PC-9 (cell line): ENCODE results near the gene HK3. TPM values are rescaled to one million over a fixed set of nuclear protein-coding genes. Genes with fewer than 3 reads are reported as not detected.

Experiments used
- BruUV-seq: library from RNA; stranded (reverse); fragments of 400-500 nt; replicated peaks from 2 replicates; lab custom pipeline; 2021; lab: Mats Ljungman, UMichigan
- CTCF ChIA-PET: fragments of 300-600 bp; sonication (Branson Sonifier 250); formaldehyde crosslinking; loops from one replicate; lab custom pipeline; 2022; ENCODE audit warnings: antibody characterized with exemption; lab: Charles Lee
- POLR2A ChIA-PET: fragments of 300-600 bp; sonication (Branson Sonifier 250); formaldehyde crosslinking; loops from one replicate; lab custom pipeline; 2022; ENCODE audit warnings: antibody characterized with exemption; ENCODE audit not compliant: unreplicated experiment; lab: Charles Lee
- DNase-seq, 2 experiments: peaks; one replicate each; pipeline versions ENCODE4 v3.0.0 to v3.0.0-alpha.2; 2015 to 2022; ENCODE audit warnings: mixed read lengths in 1 of 2
- H2AFZ ChIP-seq: fragments of 200-600 bp; sonication (generic); 2 replicates; pipeline ENCODE4 v1.8.1; 2017; ENCODE audit warnings: antibody characterized with exemption
- H3F3A ChIP-seq: fragments of 200-600 bp; sonication (generic); 2 replicates; pipeline ENCODE4 v1.8.1; 2017; ENCODE audit warnings: antibody characterized with exemption, mild to moderate bottlenecking, low read depth; ENCODE audit not compliant: insufficient read depth
- H3K27ac ChIP-seq: fragments of 200-600 bp; sonication (generic); 2 replicates; pipeline ENCODE4 v1.6.1; 2016; ENCODE audit warnings: mixed run types
- H3K27me3 ChIP-seq: fragments of 200-600 bp; sonication (generic); 2 replicates; pipeline ENCODE4 v1.6.1; 2016; ENCODE audit warnings: low read depth, mixed run types; ENCODE audit not compliant: insufficient read depth
- H3K36me3 ChIP-seq: fragments of 200-600 bp; sonication (generic); 2 replicates; pipeline ENCODE4 v1.6.1; 2016; ENCODE audit warnings: low read depth, mixed run types
- H3K4me1 ChIP-seq: fragments of 200-600 bp; sonication (generic); replicated peaks from 2 replicates; pipeline ENCODE4 v1.6.1; 2016; ENCODE audit warnings: mixed run types; ENCODE audit not compliant: insufficient read depth
- H3K4me2 ChIP-seq: fragments of 200-600 bp; sonication (generic); 2 replicates; pipeline ENCODE4 v1.6.1; 2017; ENCODE audit warnings: mixed run types
- H3K4me3 ChIP-seq: fragments of 200-600 bp; sonication (generic); 2 replicates; pipeline ENCODE4 v1.6.1; 2016; ENCODE audit warnings: mixed run types
- H3K79me2 ChIP-seq: fragments of 200-600 bp; sonication (generic); 2 replicates; pipeline ENCODE4 v1.6.1; 2017; ENCODE audit warnings: low read depth, mixed run types
- H3K9me2 ChIP-seq: fragments of 200-600 bp; sonication (generic); 2 replicates; pipeline ENCODE4 v1.8.1; 2017; ENCODE audit warnings: mild to moderate bottlenecking; ENCODE audit not compliant: insufficient read depth
- H3K9me3 ChIP-seq: fragments of 200-600 bp; sonication (generic); 2 replicates; pipeline ENCODE4 v1.8.1; 2016; ENCODE audit warnings: low read depth; ENCODE audit not compliant: insufficient read depth
- H4K20me1 ChIP-seq: fragments of 200-600 bp; sonication (generic); 2 replicates; pipeline ENCODE4 v1.8.1; 2017; ENCODE audit not compliant: insufficient read depth
- EZH2 ChIP-seq: fragments of 200-600 bp; sonication (generic); IDR thresholded peaks from 2 replicates; pipeline ENCODE4 v1.8.0; 2017; ENCODE audit warnings: antibody characterized with exemption, low read depth
- intact Hi-C: fragments of 100-400 bp; cut with micrococcal nuclease; formaldehyde crosslinking; loops from one replicate; pipeline ENCODE4 v1.10.0; 2022; ENCODE audit not compliant: unreplicated experiment
- total RNA-seq: library from RNA; stranded (reverse); gene quantifications from 2 replicates; pipeline ENCODE4 v1.2.3, GENCODE V29; 2021
- TF ChIP-seq, protein P1 (sequence below): fragments of 200-600 bp; sonication (generic); conservative IDR thresholded peaks from 2 replicates; pipeline ENCODE4 v1.6.1; 2017; ENCODE audit warnings: mixed run types, antibody characterized with exemption, mild to moderate bottlenecking, moderate library complexity

HK3 gene
- total RNA-seq, 1 experiment from 2014 or later: not detected

DNA sequence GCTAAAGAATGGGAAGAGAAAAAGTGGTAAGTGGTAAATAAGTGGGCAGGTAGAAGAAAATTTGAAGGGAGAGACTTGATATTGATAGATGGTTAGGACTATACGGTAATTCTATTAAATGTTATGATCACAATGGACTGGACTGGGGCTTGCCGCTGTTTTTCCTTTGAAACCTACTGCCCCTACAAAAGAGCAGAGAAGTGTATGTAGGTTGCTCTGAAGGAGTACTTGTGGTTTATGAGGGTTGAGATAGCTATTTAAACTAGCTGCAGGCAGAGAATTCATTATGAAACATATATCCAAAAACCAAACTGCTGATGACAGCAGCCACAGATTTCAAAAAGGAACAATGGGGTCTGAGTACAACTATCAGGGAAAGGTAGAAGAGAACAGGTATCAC, 16.8 kb upstream of the HK3 start:
- H3K27ac ChIP-seq: 0 out of 2 replicates have a peak overlapping the region, but pooled peaks have one; percentile 30
- CTCF ChIA-PET: interaction anchor here (1.8 kb wide), 1 partner anchor 255 kb away, joined by 19 read pairs; no protein-coding TSS in a partner anchor
- H3K4me3 ChIP-seq: no peak overlapping the region
- H2AFZ ChIP-seq: no peak overlapping the region
- TF ChIP-seq EZH2: no peak
- TF ChIP-seq, protein P1, sequence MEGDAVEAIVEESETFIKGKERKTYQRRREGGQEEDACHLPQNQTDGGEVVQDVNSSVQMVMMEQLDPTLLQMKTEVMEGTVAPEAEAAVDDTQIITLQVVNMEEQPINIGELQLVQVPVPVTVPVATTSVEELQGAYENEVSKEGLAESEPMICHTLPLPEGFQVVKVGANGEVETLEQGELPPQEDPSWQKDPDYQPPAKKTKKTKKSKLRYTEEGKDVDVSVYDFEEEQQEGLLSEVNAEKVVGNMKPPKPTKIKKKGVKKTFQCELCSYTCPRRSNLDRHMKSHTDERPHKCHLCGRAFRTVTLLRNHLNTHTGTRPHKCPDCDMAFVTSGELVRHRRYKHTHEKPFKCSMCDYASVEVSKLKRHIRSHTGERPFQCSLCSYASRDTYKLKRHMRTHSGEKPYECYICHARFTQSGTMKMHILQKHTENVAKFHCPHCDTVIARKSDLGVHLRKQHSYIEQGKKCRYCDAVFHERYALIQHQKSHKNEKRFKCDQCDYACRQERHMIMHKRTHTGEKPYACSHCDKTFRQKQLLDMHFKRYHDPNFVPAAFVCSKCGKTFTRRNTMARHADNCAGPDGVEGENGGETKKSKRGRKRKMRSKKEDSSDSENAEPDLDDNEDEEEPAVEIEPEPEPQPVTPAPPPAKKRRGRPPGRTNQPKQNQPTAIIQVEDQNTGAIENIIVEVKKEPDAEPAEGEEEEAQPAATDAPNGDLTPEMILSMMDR: no peak
- POLR2A ChIA-PET: interaction anchor here (0.7 kb wide), 1 partner anchor 104 kb away, joined by 9 read pairs; no protein-coding TSS in a partner anchor
- no peaks in the 10 kb centered on the region for H3K9me2 ChIP-seq
- H3K9me3 ChIP-seq: no peaks in the 10 kb centered on the region
- intact Hi-C loops: no loop called here
- peaks cover 7% of the 10 kb centered on the region for H4K20me1 ChIP-seq
- no peak for DNase-seq
- H3K4me2 ChIP-seq: no peak overlapping the region
- peaks cover 13% of the 10 kb centered on the region for H3K4me1 ChIP-seq
- H3K27me3 ChIP-seq: no peaks in the 10 kb centered on the region
- H3K79me2 ChIP-seq: no peaks in the 10 kb centered on the region
- H3F3A ChIP-seq: 0 out of 2 replicates have a peak, but pooled peaks cover 5% of the 10 kb centered on the region
- no TSS peak for BruUV-seq
- no peaks in the 10 kb centered on the region; the same call in 1 of the 2 replicates for H3K36me3 ChIP-seq

- Histone ChIP-seq H3K27ac (no peak overlapping the region), H3K36me3 (no peaks in the 10 kb centered on the region; the same call in 1 of the 2 replicates), H3K9me3 (no peaks in the 10 kb centered on the region), H3K4me2 (no peak overlapping the region), H3K27me3 (no peaks in the 10 kb centered on the region), H2AFZ (no peak overlapping the region), H3F3A (0 out of 2 replicates have a peak, but pooled peaks cover 5% of the 10 kb centered on the region), H3K79me2 (no peaks in the 10 kb centered on the region), H3K4me3 (no peak overlapping the region), H3K9me2 (no peaks in the 10 kb centered on the region), H3K4me1 (peaks cover 11% of the 10 kb centered on the region), H4K20me1 (peaks cover 7% of the 10 kb centered on the region; the same call in 1 of the 2 replicates)
- TF ChIP-seq, protein P1: no peak
- no peak for TF ChIP-seq EZH2
- no peak for DNase-seq
- intact Hi-C loops: no loop called here
- POLR2A ChIA-PET: no interaction called here
- no TSS peak for BruUV-seq
- CTCF ChIA-PET: no interaction called here
These were observed 13.0 kb upstream of the HK3 start for GRCh38 chr5:176912115-176912514.

DNA sequence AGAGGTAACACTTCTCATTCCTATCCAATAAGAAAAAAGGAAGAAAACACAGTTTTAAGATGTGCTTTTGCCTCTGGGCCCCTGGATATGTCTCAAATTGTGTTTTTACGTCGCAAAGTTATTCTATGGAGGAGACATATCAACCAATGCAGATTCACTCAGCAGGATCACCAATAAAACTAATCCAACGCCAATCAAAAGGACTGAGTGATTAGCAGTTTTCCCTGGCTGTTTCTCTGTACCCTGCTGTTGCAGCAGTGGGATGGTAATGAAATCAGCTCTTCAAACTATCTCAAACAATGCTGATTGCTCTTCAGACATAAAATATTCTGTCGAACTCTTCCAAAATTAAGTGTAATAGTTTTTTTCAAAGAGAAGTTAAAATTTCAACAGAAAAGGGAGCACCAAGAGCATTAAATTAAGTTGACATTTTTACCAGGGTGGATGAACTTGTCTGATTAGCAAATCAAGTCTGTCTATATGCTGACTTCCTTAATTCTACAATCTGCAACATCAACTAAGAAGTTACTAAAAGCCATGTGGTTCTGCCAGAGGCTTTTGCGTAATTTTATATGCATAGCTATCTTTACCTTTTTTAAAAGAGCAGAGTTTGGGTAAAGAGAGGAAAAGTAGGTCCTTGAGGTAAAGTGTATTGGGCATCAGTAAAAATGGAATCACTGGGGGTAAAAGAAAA, 9.7 kb upstream of the HK3 start:
- DNase-seq: no peak
- BruUV-seq: no TSS peak
- Histone ChIP-seq H3K4me1 (no peaks in the 10 kb centered on the region), H3K36me3 (peaks cover 6% of the 10 kb centered on the region), H3K9me3 (no peaks in the 10 kb centered on the region), H4K20me1 (peaks cover 7% of the 10 kb centered on the region; the same call in 1 of the 2 replicates), H3F3A (0 out of 2 replicates have a peak, but pooled peaks cover 5% of the 10 kb centered on the region), H2AFZ (no peak overlapping the region), H3K27me3 (no peaks in the 10 kb centered on the region), H3K79me2 (no peaks in the 10 kb centered on the region), H3K4me2 (no peak overlapping the region), H3K27ac (no peak overlapping the region), H3K4me3 (no peak overlapping the region), H3K9me2 (no peaks in the 10 kb centered on the region)
- CTCF ChIA-PET: interaction anchor here (0.6 kb wide), 1 partner anchor 13 kb away, joined by 3 read pairs; no protein-coding TSS in a partner anchor
- POLR2A ChIA-PET: no interaction called here
- intact Hi-C loops: no loop called here
- TF ChIP-seq, protein P1: no peak
- no peak for TF ChIP-seq EZH2
